Cardiac fibroblast (primary cell): ENCODE measurements around the gene TMPRSS9.
"Not testable (repeated sequence)": the region's sequence is repeated elsewhere in the genome, so short reads cannot be mapped to it uniquely, and the experiment has no call there.

Experiments used
- DNase-seq, 2 donors: peaks; one replicate each; pipeline versions ENCODE4 v3.0.0 to v3.0.0-alpha.2; 2010; ENCODE audit warnings: low read depth in 2 of 2
- H3K4me3 ChIP-seq, 2 donors: replicated peaks in 1 of 2; 1 replicate in 1 of 2; 2 replicates in 1 of 2; pipeline ENCODE4 v1.5.1; 2011; ENCODE audit warnings: low read depth in 2 of 2, low read length in 2 of 2, mild to moderate bottlenecking in 2 of 2, moderate library complexity in 1 of 2
- CTCF ChIP-seq: IDR thresholded peaks from one replicate; pipeline ENCODE4 v1.5.1; 2011; ENCODE audit warnings: low read depth, mild to moderate bottlenecking, low read length, inconsistent platforms

The TMPRSS9 gene

GRCh38 chr19:2416321-2417097, 56.4 kb downstream of the TMPRSS9 start:
- H3K4me3 ChIP-seq = no peak overlapping the region
- TF ChIP-seq CTCF = no peak
- no peak for DNase-seq

- H3K4me3 ChIP-seq, DNase-seq: not testable (repeated sequence)
Measured at GRCh38 chr19:2417436-2417835, 57.4 kb downstream of the TMPRSS9 start.

- no peak overlapping the region for H3K4me3 ChIP-seq
- DNase-seq = no peak
- no peak for TF ChIP-seq CTCF
Measured at GRCh38 chr19:2417881-2418406, 57.9 kb downstream of the TMPRSS9 start.

- TF ChIP-seq CTCF = no peak
- H3K4me3 ChIP-seq = no peak overlapping the region
- DNase-seq = no peak
Measured at GRCh38 chr19:2419754-2420153, 59.7 kb downstream of the TMPRSS9 start.

- TF ChIP-seq CTCF = no peak
- no peak for DNase-seq
- no peak overlapping the region for H3K4me3 ChIP-seq
Measured at GRCh38 chr19:2420490-2420889, 60.4 kb downstream of the TMPRSS9 start.

- TF ChIP-seq CTCF = no peak
- no peak for DNase-seq
- H3K4me3 ChIP-seq = no peak overlapping the region
Measured at GRCh38 chr19:2421581-2422306, 61.7 kb downstream of the TMPRSS9 start.
